GM12872 (cell line): Measurements from ENCODE around the gene SPSB4.

Source experiments
- CTCF ChIP-seq: IDR thresholded peaks from 3 replicates; pipeline ENCODE4 v1.5.1; 2011; ENCODE audit warnings: low read depth, mild to moderate bottlenecking, low read length, moderate library complexity; ENCODE audit not compliant: insufficient read depth

SPSB4 gene

GRCh38 chr3:141087076-141087777, 36.1 kb downstream of the SPSB4 start:
- TF ChIP-seq CTCF, result no peak

GRCh38 chr3:141087778-141088130, 36.6 kb downstream of the SPSB4 start:
- TF ChIP-seq CTCF, result no peak

DNA sequence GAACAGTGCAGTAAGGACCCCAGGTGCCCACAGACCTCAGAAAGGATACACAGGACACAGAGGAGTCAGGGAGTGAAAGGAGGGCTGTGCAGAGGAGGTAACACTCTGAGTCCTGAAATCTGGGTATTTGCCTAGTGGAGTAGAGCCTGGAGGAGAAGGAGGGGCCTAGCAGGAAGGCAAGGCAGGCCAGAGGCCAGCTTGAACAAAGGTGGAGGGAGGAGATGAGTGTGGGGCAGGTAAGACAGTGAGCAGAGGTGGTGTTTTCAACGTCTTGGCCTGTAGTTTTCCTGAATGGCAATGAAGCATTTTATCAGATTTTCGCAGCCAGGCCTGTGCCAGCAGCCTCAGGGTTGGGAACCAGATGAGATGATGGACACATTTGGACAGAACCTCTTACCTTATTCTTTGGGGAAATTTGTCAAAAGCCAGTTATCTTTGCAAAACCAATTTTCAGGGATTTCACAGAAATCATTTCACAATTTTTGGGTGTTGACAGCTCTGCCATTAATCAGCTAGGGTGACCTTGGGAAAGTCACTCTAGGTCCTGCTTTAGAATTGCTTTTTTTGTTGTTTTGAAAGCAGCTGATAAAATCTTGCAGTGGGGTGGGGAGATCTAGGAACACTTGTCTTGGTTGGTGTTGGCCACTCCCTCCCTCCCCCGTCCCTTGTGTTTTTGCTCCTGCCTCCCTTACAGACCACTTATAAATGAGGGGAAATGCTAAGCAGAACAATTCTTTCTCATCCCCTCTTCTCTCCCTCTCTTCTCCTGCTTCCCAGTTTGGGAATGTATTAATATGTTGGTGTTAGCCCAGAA, 38.4 kb downstream of the SPSB4 start:
- TF ChIP-seq CTCF, result no peak

- no peak for TF ChIP-seq CTCF
Observed at GRCh38 chr3:141091426-141091825, 40.3 kb downstream of the SPSB4 start.

DNA sequence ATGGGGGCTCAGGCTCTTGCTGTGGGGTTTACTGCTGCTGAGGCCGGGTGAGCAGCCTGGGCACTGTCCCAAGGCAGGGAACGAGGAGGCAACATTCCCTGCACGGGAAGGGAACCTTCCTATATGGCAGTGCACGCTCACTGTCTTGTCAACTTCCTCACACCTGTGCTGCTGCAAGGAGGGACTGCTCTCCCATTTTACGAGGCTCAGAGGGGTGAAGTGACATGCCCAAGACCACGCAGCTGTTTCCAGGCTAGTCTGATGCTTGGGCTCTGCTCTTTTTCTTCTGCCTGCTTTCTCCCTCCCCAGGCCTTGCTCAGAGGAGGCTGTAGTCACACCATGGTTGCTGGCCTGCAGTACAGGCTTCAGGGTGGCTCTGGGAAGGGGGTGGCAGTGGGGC, 41.5 kb downstream of the SPSB4 start:
- no peak for TF ChIP-seq CTCF

GRCh38 chr3:141093397-141093796, 42.2 kb downstream of the SPSB4 start:
- no peak for TF ChIP-seq CTCF

GRCh38 chr3:141093971-141094684, 43.0 kb downstream of the SPSB4 start:
- no peak for TF ChIP-seq CTCF
